ENCODE results near the gene VPS26B. TPM values are rescaled to one million over a fixed set of nuclear protein-coding genes. Genes with fewer than 3 reads are reported as not detected.

Gene VPS26B
- total and polyA plus RNA-seq, 9 donors, result 19.4 to 46.5 (median 36.3) TPM

GRCh38 chr11:134236834-134237556 lies 12.5 kb downstream of the VPS26B start:
- no peak overlapping the region for H3K27ac ChIP-seq
- no peaks in the 10 kb centered on the region for H3K27me3 ChIP-seq
- H3K4me1 ChIP-seq (ENCODE audit: insufficient read depth), result peaks cover 4% of the 10 kb centered on the region
- no peaks in the 10 kb centered on the region for H3K36me3 ChIP-seq
- no peak overlapping the region for H3K4me3 ChIP-seq
- TF ChIP-seq EP300 (IDR thresholded peaks at IDR 0.05) (no peak), POLR2A (IDR thresholded peaks at IDR 0.05) (no peak), CTCF (IDR thresholded peaks at IDR 0.05) (no peak)
- intact Hi-C loops (cut with DNase I), result no loop called here
- no peaks in the 10 kb centered on the region for H3K9me3 ChIP-seq
- 94 to 95% (median 94%) methylated on average over 7 of the region's 7 CpGs for WGBS, 3 donors
- no peak for DNase-seq

GRCh38 chr11:134237557-134237922 lies 13.1 kb downstream of the VPS26B start:
- 86 to 89% (median 87%) methylated on average over 11 of the region's 11 CpGs for WGBS, 3 donors
- Histone ChIP-seq H3K36me3 (no peaks in the 10 kb centered on the region), H3K4me3 (no peak overlapping the region)

GRCh38 chr11:134238956-134239355 lies 14.5 kb downstream of the VPS26B start:
- Histone ChIP-seq H3K27me3 (no peaks in the 10 kb centered on the region), H3K9me3 (no peaks in the 10 kb centered on the region), H3K4me3 (no peak overlapping the region), H3K4me1 (ENCODE audit: insufficient read depth) (peaks cover 1% of the 10 kb centered on the region), H3K36me3 (no peaks in the 10 kb centered on the region), H3K27ac (no peak overlapping the region)
- DNase-seq, result no peak
- intact Hi-C loops (cut with DNase I), result no loop called here
- no peak for TF ChIP-seq CTCF (IDR thresholded peaks at IDR 0.05)
- TF ChIP-seq EP300 (IDR thresholded peaks at IDR 0.05), result no peak
- TF ChIP-seq POLR2A (IDR thresholded peaks at IDR 0.05), result no peak
- WGBS, 3 donors, result 93 to 97% (median 95%) methylated on average over 5 of the region's 5 CpGs

More at GRCh38 chr11:134237557-134237922, 13.1 kb downstream of the VPS26B start:
- intact Hi-C loops (cut with DNase I), result no loop called here
- no peak for DNase-seq
- Histone ChIP-seq H3K27me3 (no peaks in the 10 kb centered on the region), H3K27ac (no peak overlapping the region), H3K4me1 (ENCODE audit: insufficient read depth) (peaks cover 1% of the 10 kb centered on the region), H3K9me3 (no peaks in the 10 kb centered on the region)
- no peak for TF ChIP-seq POLR2A (IDR thresholded peaks at IDR 0.05)
- no peak for TF ChIP-seq EP300 (IDR thresholded peaks at IDR 0.05)
- no peak for TF ChIP-seq CTCF (IDR thresholded peaks at IDR 0.05)

GRCh38 chr11:134240592-134240991 lies 16.1 kb downstream of the VPS26B start:
- intact Hi-C loops (cut with DNase I), result no loop called here
- 59 to 74% (median 62%) methylated on average over 6 of the region's 6 CpGs for WGBS, 3 donors
- no peaks in the 10 kb centered on the region for H3K36me3 ChIP-seq
- H3K4me1 ChIP-seq (ENCODE audit: insufficient read depth), result no peaks in the 10 kb centered on the region
- H3K4me3 ChIP-seq, result no peak overlapping the region
- no peaks in the 10 kb centered on the region for H3K9me3 ChIP-seq
- no peak overlapping the region for H3K27ac ChIP-seq
- DNase-seq, result no peak
- no peak for TF ChIP-seq POLR2A (IDR thresholded peaks at IDR 0.05)
- H3K27me3 ChIP-seq, result no peaks in the 10 kb centered on the region

- Histone ChIP-seq H3K9me3 (no peaks in the 10 kb centered on the region), H3K36me3 (no peaks in the 10 kb centered on the region), H3K27ac (no peak overlapping the region), H3K4me1 (ENCODE audit: insufficient read depth) (no peaks in the 10 kb centered on the region), H3K27me3 (no peaks in the 10 kb centered on the region), H3K4me3 (no peak overlapping the region)
- no peak for DNase-seq
- 83 to 90% (median 85%) methylated on average over 9 of the region's 9 CpGs for WGBS, 3 donors
- TF ChIP-seq EP300 (IDR thresholded peaks at IDR 0.05) (no peak), CTCF (IDR thresholded peaks at IDR 0.05) (no peak), POLR2A (IDR thresholded peaks at IDR 0.05) (no peak)
- intact Hi-C loops (cut with DNase I), result no loop called here
These were observed 17.9 kb downstream of the VPS26B start for GRCh38 chr11:134242376-134242775.
